Smooth muscle cell of the brain vasculature (primary cell): Measurements from ENCODE around the gene C6orf120.

ENCODE experiments used
- DNase-seq: peaks from one replicate; pipeline ENCODE4 v3.0.0-alpha.2; 2012; ENCODE audit warnings: low read depth, low spot score

Gene C6orf120

GRCh38 chr6:169725125-169726048, 23.5 kb downstream of the C6orf120 start:
- no peak for DNase-seq

GRCh38 chr6:169726049-169726400, 24.1 kb downstream of the C6orf120 start:
- DNase-seq: no peak

GRCh38 chr6:169726963-169727362, 25.0 kb downstream of the C6orf120 start:
- DNase-seq: no peak

- DNase-seq: no peak
Measured at GRCh38 chr6:169729961-169730360, 28.0 kb downstream of the C6orf120 start.

GRCh38 chr6:169738204-169738975, 36.5 kb downstream of the C6orf120 start:
- no peak for DNase-seq

GRCh38 chr6:169738976-169739529, 37.1 kb downstream of the C6orf120 start:
- DNase-seq: no peak

- DNase-seq: no peak
Measured at GRCh38 chr6:169741344-169741743, 39.4 kb downstream of the C6orf120 start.

- no peak for DNase-seq
Measured at GRCh38 chr6:169745405-169745804, 43.5 kb downstream of the C6orf120 start.

GRCh38 chr6:169746556-169746955, 44.6 kb downstream of the C6orf120 start:
- no peak for DNase-seq

GRCh38 chr6:169751242-169752073, 49.5 kb downstream of the C6orf120 start, which contains the start of the genes DYNLT2 and ERMARD:
Gene DYNLT2, minus strand, starts transcription at chr6:169751572. Its CDS starts 114 bp downstream, at chr6:169751458.
Gene ERMARD, plus strand, starts transcription at chr6:169751622. Its CDS starts 36 bp downstream, at chr6:169751658.
- DNase-seq: peak; percentile 88

- no peak for DNase-seq
Measured at GRCh38 chr6:169752074-169752623, 50.2 kb downstream of the C6orf120 start.
